Fibroblast of mammary gland (primary cell): ENCODE data around the gene WDR37.

ENCODE experiments used
- DNase-seq: peaks from one replicate; pipeline ENCODE4 v3.0.0-alpha.2; 2010; ENCODE audit warnings: low read depth
- H3K4me3 ChIP-seq: 2 replicates; pipeline ENCODE4 v1.5.1; 2011; ENCODE audit warnings: low read depth, mild to moderate bottlenecking, low read length, moderate library complexity; ENCODE audit not compliant: control insufficient read depth
- CTCF ChIP-seq: conservative IDR thresholded peaks from 2 replicates; pipeline ENCODE4 v1.5.1; 2011; ENCODE audit warnings: low read depth, low read length, inconsistent platforms; ENCODE audit not compliant: control insufficient read depth, insufficient read depth

WDR37 gene

GRCh38 chr10:1068380-1069361 is 12.5 kb downstream of the WDR37 start:
- TF ChIP-seq CTCF, result no peak
- DNase-seq, result no peak

GRCh38 chr10:1070919-1071318 is 14.7 kb downstream of the WDR37 start:
- DNase-seq, result peak; percentile 20
- H3K4me3 ChIP-seq, result no peak overlapping the region
- TF ChIP-seq CTCF, result no peak

More at GRCh38 chr10:1068380-1069361, 12.5 kb downstream of the WDR37 start:
- no peak overlapping the region for H3K4me3 ChIP-seq

GRCh38 chr10:1074052-1074747 is 18.0 kb downstream of the WDR37 start:
- peak; percentile 13 for TF ChIP-seq CTCF
- H3K4me3 ChIP-seq, result no peak overlapping the region
- DNase-seq, result no peak

GRCh38 chr10:1074748-1075308 is 18.6 kb downstream of the WDR37 start:
- no peak overlapping the region for H3K4me3 ChIP-seq
- no peak for DNase-seq
- TF ChIP-seq CTCF, result peak; percentile 19

- no peak for TF ChIP-seq CTCF
- no peak overlapping the region for H3K4me3 ChIP-seq
- DNase-seq, result no peak
Observed at GRCh38 chr10:1078668-1079067, 22.5 kb downstream of the WDR37 start.

- TF ChIP-seq CTCF, result no peak
- no peak overlapping the region for H3K4me3 ChIP-seq
- no peak for DNase-seq
Observed at GRCh38 chr10:1083581-1083980, 27.4 kb downstream of the WDR37 start.
